H1 (cell line): Measurements from ENCODE around the gene RPTOR. TPM values are rescaled to one million over a fixed set of nuclear protein-coding genes. Genes with fewer than 3 reads are reported as not detected.

Source experiments
- CTCF ChIA-PET: fragments of 300-600 bp; sonication (Branson Sonifier 250); formaldehyde crosslinking; loops from one replicate; lab custom pipeline; 2021; ENCODE audit not compliant: partially characterized antibody; lab: Charles Lee
- POLR2A ChIA-PET: fragments of 300-600 bp; sonication (Branson Sonifier 250); formaldehyde crosslinking; loops from one replicate; lab custom pipeline; 2021; ENCODE audit warnings: inconsistent platforms; ENCODE audit not compliant: partially characterized antibody; lab: Charles Lee
- DNase-seq, 2 experiments: peaks; one replicate each; pipeline versions ENCODE4 v3.0.0 to v3.0.0-alpha.2; 2010 to 2022; ENCODE audit warnings: low spot score in 2 of 2, low read depth in 1 of 2, mixed read lengths in 1 of 2
- FAIRE-seq: peaks from 2 replicates; lab custom pipeline; 2011; peaks lifted over from hg19 to GRCh38; lab: Jason Lieb, UNC
- H2AFZ ChIP-seq: 2 replicates; pipeline ENCODE4 v1.8.1; 2012; ENCODE audit warnings: low read length, inconsistent platforms
- H2AK5ac ChIP-seq: 2 replicates; pipeline ENCODE4 v1.6.1; 2013; ENCODE audit warnings: low read depth, low read length
- H2BK120ac ChIP-seq: replicated peaks from 2 replicates; pipeline ENCODE3; 2013; ENCODE audit warnings: low read depth, low read length, inconsistent platforms
- H2BK12ac ChIP-seq: 2 replicates; pipeline ENCODE4 v1.6.1; 2013; ENCODE audit warnings: low read depth, low read length
- H2BK15ac ChIP-seq: 2 replicates; pipeline ENCODE4 v1.6.1; 2013; ENCODE audit warnings: low read length
- H2BK20ac ChIP-seq: 2 replicates; pipeline ENCODE4 v1.6.1; 2013; ENCODE audit warnings: low read length
- H2BK5ac ChIP-seq: 2 replicates; pipeline ENCODE4 v1.6.1; 2013; ENCODE audit warnings: low read depth, low read length
- H3K14ac ChIP-seq: 2 replicates; pipeline ENCODE4 v1.6.1; 2013; ENCODE audit warnings: inconsistent platforms; ENCODE audit not compliant: insufficient read length
- H3K18ac ChIP-seq: 2 replicates; pipeline ENCODE4 v1.6.1; 2013; ENCODE audit warnings: low read length; ENCODE audit errors: extremely low read depth
- H3K23ac ChIP-seq: 2 replicates; pipeline ENCODE4 v1.6.1; 2013; ENCODE audit warnings: inconsistent platforms; ENCODE audit not compliant: insufficient read length
- H3K23me2 ChIP-seq: 2 replicates; pipeline ENCODE4 v1.6.1; 2013; ENCODE audit warnings: low read depth, low read length
- H3K27ac ChIP-seq: 2 replicates; pipeline ENCODE4 v1.6.1; 2011; ENCODE audit warnings: low read depth, low read length, inconsistent platforms
- H3K27me3 ChIP-seq, 4 experiments: replicated peaks in 1 of 4; 1 replicate in 1 of 4; 2 replicates in 3 of 4; pipeline versions ENCODE4 v1.6.1 to v1.8.1; 2011 to 2013; ENCODE audit warnings: low read length in 3 of 4, mild to moderate bottlenecking in 3 of 4, inconsistent platforms in 2 of 4, mixed read lengths in 2 of 4, moderate library complexity in 1 of 4; ENCODE audit not compliant: control insufficient read depth in 3 of 4, insufficient read depth in 3 of 4; ENCODE audit errors: extremely low read depth in 1 of 4
- H3K36me3 ChIP-seq, 4 experiments: 2 replicates each; pipeline versions ENCODE4 v1.6.1 to v1.8.1; 2011 to 2013; ENCODE audit warnings: mild to moderate bottlenecking in 4 of 4, low read length in 3 of 4, moderate library complexity in 2 of 4, control low read depth in 1 of 4, inconsistent platforms in 1 of 4; ENCODE audit not compliant: insufficient read depth in 4 of 4, control insufficient read depth in 2 of 4
- H3K4ac ChIP-seq: replicated peaks from 2 replicates; pipeline ENCODE3; 2013; ENCODE audit warnings: low read length, low read depth, mixed read lengths, inconsistent platforms; ENCODE audit not compliant: insufficient read length
- H3K4me1 ChIP-seq, 4 experiments: replicated peaks in 1 of 4; 1 replicate in 1 of 4; 2 replicates in 3 of 4; pipeline versions ENCODE4 v1.6.1 to v1.8.1; 2011 to 2013; ENCODE audit warnings: low read length in 3 of 4, inconsistent platforms in 2 of 4, mixed read lengths in 1 of 4; ENCODE audit not compliant: insufficient read depth in 4 of 4, control insufficient read depth in 3 of 4
- H3K4me2 ChIP-seq, 2 experiments: 2 replicates each; pipeline versions ENCODE4 v1.6.1 to v1.8.1; 2011 to 2013; ENCODE audit warnings: low read depth in 2 of 2, low read length in 2 of 2, control low read depth in 1 of 2, inconsistent platforms in 1 of 2, mild to moderate bottlenecking in 1 of 2; ENCODE audit not compliant: insufficient read depth in 1 of 2
- H3K4me3 ChIP-seq, 4 experiments: fragments of 200-600, 300-600 bp in 1 of 4; sonication (generic), shearing (Covaris generic), sonication (Bioruptor Twin) in 1 of 4; 2 replicates each; pipeline versions ENCODE4 v1.5.1 to v1.8.1; 2011 to 2016; ENCODE audit warnings: low read length in 4 of 4, low read depth in 3 of 4, control low read depth in 2 of 4, inconsistent platforms in 2 of 4, mild to moderate bottlenecking in 2 of 4, mixed read lengths in 1 of 4, moderate library complexity in 1 of 4; ENCODE audit not compliant: insufficient read depth in 2 of 4; ENCODE audit errors: extremely low read depth in 1 of 4
- H3K56ac ChIP-seq: replicated peaks from 2 replicates; pipeline ENCODE3; 2013; ENCODE audit warnings: low read depth, mild to moderate bottlenecking, mixed read lengths, low read length, inconsistent platforms; ENCODE audit not compliant: insufficient read length
- H3K79me1 ChIP-seq: 2 replicates; pipeline ENCODE4 v1.6.1; 2013; ENCODE audit warnings: low read depth, low read length, control low read depth
- H3K79me2 ChIP-seq, 2 experiments: 2 replicates each; pipeline versions ENCODE4 v1.6.1 to v1.8.1; 2012 to 2013; ENCODE audit warnings: low read length in 2 of 2, mild to moderate bottlenecking in 2 of 2, inconsistent platforms in 1 of 2; ENCODE audit not compliant: insufficient read depth in 2 of 2, control insufficient read depth in 1 of 2
- H3K9ac ChIP-seq, 4 experiments: replicated peaks in 1 of 4; 1 replicate in 1 of 4; 2 replicates in 3 of 4; pipeline versions ENCODE4 v1.6.1 to v1.8.1; 2011 to 2013; ENCODE audit warnings: low read depth in 3 of 4, low read length in 3 of 4, control low read depth in 2 of 4, mild to moderate bottlenecking in 2 of 4, moderate library complexity in 2 of 4, inconsistent platforms in 1 of 4; ENCODE audit errors: extremely low read depth in 1 of 4
- H3K9me3 ChIP-seq, 2 experiments: 2 replicates each; pipeline versions ENCODE4 v1.6.1 to v1.8.1; 2012 to 2013; ENCODE audit warnings: mild to moderate bottlenecking in 2 of 2, moderate library complexity in 2 of 2, control low read depth in 1 of 2, inconsistent platforms in 1 of 2, low read depth in 1 of 2, low read length in 1 of 2, mixed read lengths in 1 of 2; ENCODE audit not compliant: insufficient read depth in 2 of 2
- H4K20me1 ChIP-seq, 2 experiments: replicated peaks in 1 of 2; 2 replicates each; pipeline versions ENCODE3 to v1.8.1; 2011 to 2013; ENCODE audit warnings: inconsistent platforms in 2 of 2, low read length in 2 of 2, mild to moderate bottlenecking in 1 of 2; ENCODE audit not compliant: insufficient read depth in 2 of 2, control insufficient read depth in 1 of 2
- H4K5ac ChIP-seq: 2 replicates; pipeline ENCODE4 v1.6.1; 2013; ENCODE audit warnings: low read length, low read depth, mixed read lengths, inconsistent platforms; ENCODE audit not compliant: insufficient read length
- H4K8ac ChIP-seq: 2 replicates; pipeline ENCODE4 v1.8.0; 2013; ENCODE audit warnings: mild to moderate bottlenecking, moderate library complexity, low read length, inconsistent platforms; ENCODE audit not compliant: insufficient read depth; ENCODE audit errors: extremely low read depth
- H4K91ac ChIP-seq: replicated peaks from 2 replicates; pipeline ENCODE3; 2013; ENCODE audit warnings: low read length, mixed read lengths, inconsistent platforms; ENCODE audit not compliant: insufficient read length
- BRCA1 ChIP-seq: IDR thresholded peaks from 2 replicates; pipeline ENCODE4 v1.6.1; 2012; ENCODE audit warnings: low read depth, low read length, improper control_type of control experiment
- CEBPB ChIP-seq: IDR thresholded peaks from 2 replicates; pipeline ENCODE4 v1.6.1; 2012; ENCODE audit warnings: low read depth, low read length
- EZH2 ChIP-seq: fragments of 200-600 bp; sonication (generic); IDR thresholded peaks from 2 replicates; pipeline ENCODE4 v1.7.1; 2012; ENCODE audit warnings: low read depth, mild to moderate bottlenecking, moderate library complexity, low read length, inconsistent platforms; ENCODE audit not compliant: severe bottlenecking
- GABPA ChIP-seq: IDR thresholded peaks from 2 replicates; pipeline ENCODE4 v1.6.1; 2011; ENCODE audit warnings: mild to moderate bottlenecking, low read length, moderate library complexity, borderline replicate concordance; ENCODE audit not compliant: insufficient read depth
- KDM1A ChIP-seq: fragments of 200-600, 300-600 bp; sonication (generic); IDR thresholded peaks from 2 replicates; pipeline ENCODE4 v1.7.1; 2016; ENCODE audit warnings: mild to moderate bottlenecking, low read length, borderline replicate concordance
- MAX ChIP-seq: IDR thresholded peaks from 2 replicates; pipeline ENCODE4 v1.6.1; 2012; ENCODE audit warnings: inconsistent platforms
- PHF8 ChIP-seq: fragments of 200-600 bp; sonication (generic); conservative IDR thresholded peaks from 2 replicates; pipeline ENCODE4 v1.7.1; 2012; ENCODE audit warnings: low read depth, mild to moderate bottlenecking, inconsistent platforms, low read length, moderate library complexity
- TBP ChIP-seq: IDR thresholded peaks from 2 replicates; pipeline ENCODE4 v1.6.1; 2011; ENCODE audit warnings: low read depth, low read length, improper control_type of control experiment
- ZNF274 ChIP-seq: IDR thresholded peaks from 2 replicates; pipeline ENCODE4 v1.7.0; 2012; ENCODE audit warnings: low read length, borderline replicate concordance; ENCODE audit errors: extremely low read depth
- WGBS, 2 experiments: shearing (Covaris generic) in 1 of 2; methylation state at CpG; one replicate each; pipeline versions ENCODE4 v1.1.6 to v1.1.7; 2013 to 2015; ENCODE audit warnings: low lambda C conversion rate in 2 of 2, mixed read lengths in 2 of 2, inconsistent platforms in 1 of 2, low coverage in 1 of 2, missing lambda C conversion rate in 1 of 2; ENCODE audit not compliant: insufficient replicate concordance in 2 of 2, insufficient coverage in 1 of 2, insufficient read length in 1 of 2; ENCODE audit errors: extremely low coverage in 1 of 2, missing lambda C conversion rate in 1 of 2; 5-methylcytosine and 5-hydroxymethylcytosine counted together
- polyA plus RNA-seq, 7 experiments: library from polyadenylated mRNA; depleted of rRNA in 3 of 7; stranded (reverse) in 5 of 7; unstranded in 2 of 7; fragments of >200 nt in 5 of 7; fragments of 200-250 nt in 2 of 7; gene quantifications; 1 replicate in 5 of 7; 2 replicates in 1 of 7; 4 replicates in 1 of 7; pipeline versions ENCODE4 v1.2.1 to v1.2.3, GENCODE V29; 2011 to 2013; ENCODE audit warnings: missing spikeins in 2 of 7, mixed read lengths in 2 of 7
- total RNA-seq: library from RNA; stranded (reverse); fragmentation: NEBNext Ultra II Directional; extraction: Animal tissue kit (Norgen Biotek cat#: 25700); gene quantifications from 2 replicates; pipeline ENCODE4 v1.2.1, GENCODE V29; 2021

The RPTOR gene
- total and polyA plus RNA-seq, 2 of the 8 experiments (the other 6 are each of a cell fraction or from before 2014, with no cell fraction given), result 6.9 to 28.7 TPM

- Histone ChIP-seq H3K18ac (no peak overlapping the region), H3K14ac (no peak overlapping the region), H2BK20ac (no peak overlapping the region), H3K9me3 (no peaks in the 10 kb centered on the region), H2BK15ac (no peak overlapping the region), H3K4me3 (no peak overlapping the region), H2BK5ac (no peak overlapping the region), H4K5ac (no peak overlapping the region), H3K4me2 (no peak overlapping the region), H4K91ac (no peak overlapping the region), H4K20me1 (peaks cover 0 to 8% of the 10 kb centered on the region in 2 experiments), H2AK5ac (no peak overlapping the region), H3K27me3 (no peaks in the 10 kb centered on the region), H2BK12ac (no peak overlapping the region), H3K23me2 (no peaks in the 10 kb centered on the region), H3K79me1 (no peaks in the 10 kb centered on the region), H2BK120ac (no peak overlapping the region), H4K8ac (peak overlapping the region; percentile 14; the same call in 1 of the 2 replicates), H3K56ac (no peak overlapping the region), H3K4me1 (peaks cover 0 to 3% (median 0%) of the 10 kb centered on the region in 4 experiments; a peak in 1 of 7 replicates), H3K36me3 (peaks cover 0 to 2% (median 0%) of the 10 kb centered on the region in 4 experiments; a peak in 1 of 8 replicates), H3K23ac (no peak overlapping the region), H3K27ac (no peak overlapping the region), H3K9ac (no peak overlapping the region), H2AFZ (no peak overlapping the region), H3K4ac (no peak overlapping the region), H3K79me2 (no peaks in the 10 kb centered on the region)
- CTCF ChIA-PET, result interaction anchor here (0.7 to 3.7 kb wide), 4 partner anchors 8 to 22 kb away, joined by 3 to 16 read pairs (median 4); no protein-coding TSS in a partner anchor
- WGBS, 2 experiments, result 94% methylated on average over 33 of the region's 41 CpGs; no CpG with 5 or more reads in 1 of the 2 experiments
- no peak for DNase-seq
- no peak for FAIRE-seq
- POLR2A ChIA-PET, result no interaction called here
- no peak for TF ChIP-seq GABPA
- TF ChIP-seq CEBPB, result no peak
- no peak for TF ChIP-seq ZNF274
- no peak for TF ChIP-seq BRCA1
- TF ChIP-seq PHF8, result no peak
- TF ChIP-seq TBP, result no peak
- TF ChIP-seq EZH2, result no peak
- no peak for TF ChIP-seq KDM1A
- no peak for TF ChIP-seq MAX
These were observed 418.0 kb downstream of the RPTOR start for GRCh38 chr17:80962356-80963329.
